CD4-positive, alpha-beta T cell treated with Interferon gamma for 1 hour (primary cell): Measurements from ENCODE around the gene MON1A.
"Not testable (repeated sequence)": the region's sequence is repeated elsewhere in the genome, so short reads cannot be mapped to it uniquely, and the experiment has no call there.

Experiments used
- DNase-seq: peaks from one replicate; pipeline ENCODE4 v3.0.0-alpha.2; 2020

Gene MON1A

GRCh38 chr3:49916686-49917085, 12.9 kb downstream of the MON1A start:
- no peak for DNase-seq

- DNase-seq = no peak
Observed at GRCh38 chr3:49914906-49915305, 14.7 kb downstream of the MON1A start.

- no peak for DNase-seq
Observed at GRCh38 chr3:49912881-49913281, 16.7 kb downstream of the MON1A start.

- no peak for DNase-seq
Observed at GRCh38 chr3:49911611-49912010, 18.0 kb downstream of the MON1A start.

- DNase-seq = no peak
Observed at GRCh38 chr3:49911124-49911420, 18.5 kb downstream of the MON1A start.

GRCh38 chr3:49910409-49911123, 19.0 kb downstream of the MON1A start:
- DNase-seq = no peak

- no peak for DNase-seq
Observed at GRCh38 chr3:49908373-49909199, 21.0 kb downstream of the MON1A start.

- DNase-seq = peak; percentile 35
Observed at GRCh38 chr3:49906073-49906743, 23.4 kb downstream of the MON1A start.

- DNase-seq = not testable (repeated sequence)
Observed at GRCh38 chr3:49904448-49904847, 25.2 kb downstream of the MON1A start.

- peak; percentile 81 for DNase-seq
Observed at GRCh38 chr3:49903451-49904424, 25.9 kb downstream of the MON1A start, which contains the start of gene MST1R. Gene MST1R (minus strand): TSS chr3:49903873. CDS start chr3:49903609, 264 bp downstream.

GRCh38 chr3:49902511-49903345, 26.9 kb downstream of the MON1A start:
- no peak for DNase-seq

- DNase-seq = no peak
Observed at GRCh38 chr3:49901366-49902339, 28.0 kb downstream of the MON1A start.

- DNase-seq = no peak
Observed at GRCh38 chr3:49900491-49901153, 29.0 kb downstream of the MON1A start.

- no peak for DNase-seq
Observed at GRCh38 chr3:49899815-49900214, 29.8 kb downstream of the MON1A start.

GRCh38 chr3:49898991-49899390, 30.6 kb downstream of the MON1A start:
- DNase-seq = no peak

GRCh38 chr3:49896345-49896744, 33.3 kb downstream of the MON1A start:
- DNase-seq = no peak

GRCh38 chr3:49895791-49896190, 33.8 kb downstream of the MON1A start:
- no peak for DNase-seq

- no peak for DNase-seq
Observed at GRCh38 chr3:49889296-49889695, 40.3 kb downstream of the MON1A start.

- no peak for DNase-seq
Observed at GRCh38 chr3:49886922-49887265, 42.7 kb downstream of the MON1A start.

- no peak for DNase-seq
Observed at GRCh38 chr3:49883998-49884397, 45.6 kb downstream of the MON1A start.
